GM21447 (cell line): ENCODE results near the gene CPOX.

Source experiments
- ATAC-seq: cut with Tn5 transposase; IDR thresholded peaks from one replicate; pipeline ENCODE4 v1.9.1; 2021; ENCODE audit not compliant: unreplicated experiment

The CPOX gene

DNA sequence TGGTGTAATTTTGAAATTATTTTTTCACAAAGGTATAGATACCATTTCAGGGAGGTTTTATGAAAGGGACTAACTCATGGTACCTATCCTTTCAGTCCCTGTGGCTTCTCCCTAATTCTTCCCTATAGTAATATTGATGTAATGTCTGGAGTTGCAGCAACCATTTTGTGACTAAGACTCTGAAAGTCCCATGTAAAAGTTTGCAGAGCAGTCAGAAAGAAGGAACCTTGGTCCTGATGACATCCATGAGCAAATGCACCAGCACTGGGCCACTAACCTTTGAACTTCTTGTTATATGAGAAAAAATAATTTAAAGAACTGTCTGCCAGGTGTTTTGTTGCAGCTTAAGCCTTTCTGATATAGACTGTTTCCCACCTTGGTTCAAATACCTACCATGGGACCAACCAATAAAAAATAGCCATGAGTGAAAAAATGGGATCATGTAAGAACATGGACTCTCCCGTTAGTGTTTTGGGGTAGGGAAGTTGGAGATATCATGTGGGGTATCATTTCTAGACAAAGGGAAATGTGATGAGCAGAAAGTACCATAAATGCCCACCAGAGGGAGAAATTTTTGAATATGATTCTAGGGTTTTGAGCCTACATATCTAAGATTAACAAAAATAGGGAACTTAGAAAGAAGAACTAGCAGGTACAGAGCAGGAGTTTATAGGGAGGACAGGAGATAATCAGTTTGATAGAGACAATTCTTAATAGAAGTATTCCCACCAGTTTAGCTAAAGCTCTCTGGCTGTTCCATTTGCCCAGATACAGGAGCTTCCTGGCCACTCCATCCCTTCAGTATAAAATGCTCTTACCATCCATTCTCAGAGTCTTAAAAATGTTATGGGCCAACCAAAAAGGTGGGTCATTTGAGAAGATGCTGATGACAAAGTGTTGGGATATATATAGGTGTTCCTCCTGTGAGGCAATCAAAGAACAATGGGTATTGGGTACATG is 3.4 kb upstream of the CPOX start:
- no peak for ATAC-seq

DNA sequence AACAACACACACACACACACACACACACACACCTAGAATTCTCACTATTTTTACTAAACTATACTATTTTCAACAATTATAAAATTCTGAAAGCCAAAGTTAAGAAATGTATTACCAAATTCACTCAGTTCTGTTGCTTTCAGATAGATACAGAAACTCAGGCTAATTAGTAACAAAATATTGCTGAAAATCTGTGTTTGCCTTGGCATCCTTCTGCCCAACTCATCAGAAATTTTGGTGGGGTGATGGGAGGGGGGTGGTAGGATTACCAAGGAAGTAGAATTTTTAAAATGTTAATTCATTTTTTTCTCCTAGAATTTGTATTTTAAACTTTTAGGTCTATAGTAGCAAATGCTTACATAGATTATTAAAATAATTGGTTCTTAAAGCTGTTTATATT is 2.7 kb upstream of the CPOX start:
- no peak for ATAC-seq

DNA sequence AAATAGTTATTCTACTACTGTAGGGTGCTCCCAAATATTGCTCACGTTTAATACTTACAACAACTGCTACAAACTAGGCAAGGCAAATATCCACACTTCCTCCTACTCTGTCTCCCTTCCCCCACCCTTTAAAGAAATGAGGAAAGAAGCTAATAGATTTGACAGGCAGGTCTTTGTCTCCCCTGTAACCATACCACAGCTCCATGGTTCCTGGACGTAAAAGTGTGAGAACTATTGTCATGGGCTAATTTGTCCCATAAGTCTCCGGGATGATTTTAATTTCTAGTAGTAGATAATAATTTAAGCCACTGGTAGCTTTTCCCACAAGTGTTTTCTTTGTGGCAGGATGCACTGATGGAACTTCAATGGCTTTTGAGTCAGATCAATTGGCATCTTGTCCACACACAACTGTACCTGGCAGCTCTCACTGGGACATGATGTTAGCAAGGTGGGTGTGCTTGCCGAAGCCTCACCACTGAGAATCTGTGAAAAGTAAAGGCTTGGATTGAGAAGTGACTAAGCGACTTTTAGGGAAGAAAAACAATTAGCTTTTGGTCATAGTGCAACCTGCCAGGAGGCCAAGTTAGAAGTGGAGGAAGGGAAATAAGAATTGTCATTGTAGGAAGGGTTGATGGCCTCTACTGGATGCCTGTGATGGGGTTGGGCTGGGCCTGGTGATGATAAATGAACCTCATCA is 1.4 kb upstream of the CPOX start:
- no peak for ATAC-seq

DNA sequence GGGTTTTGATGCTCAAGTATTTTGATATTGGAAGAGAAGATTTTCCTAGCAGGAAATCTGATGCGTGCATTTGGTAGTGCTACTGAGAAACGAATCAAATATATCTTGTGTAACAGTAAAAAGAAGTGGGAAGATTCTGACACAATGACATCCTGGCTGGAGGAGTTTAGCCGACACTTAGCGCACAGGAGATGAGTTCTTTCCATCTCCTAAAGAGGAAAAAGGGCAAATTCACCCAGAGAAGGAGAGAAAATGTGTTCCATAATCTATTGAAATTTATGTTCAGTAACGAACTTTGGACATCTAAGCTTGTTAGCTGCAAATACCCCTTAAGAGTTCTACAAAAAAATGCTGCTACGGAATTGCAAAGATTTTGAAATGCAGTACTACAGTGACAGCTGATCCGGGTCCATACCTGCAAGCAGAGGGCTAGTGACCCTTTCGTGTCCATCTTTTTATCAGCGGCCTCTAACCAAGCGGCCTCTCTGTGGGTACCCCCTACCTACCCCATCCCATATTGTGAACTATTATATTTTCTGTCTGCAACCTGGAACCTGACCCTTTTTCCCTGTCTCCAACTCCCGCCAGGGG is 971 bp downstream of the CPOX start:
- ATAC-seq: no peak

DNA sequence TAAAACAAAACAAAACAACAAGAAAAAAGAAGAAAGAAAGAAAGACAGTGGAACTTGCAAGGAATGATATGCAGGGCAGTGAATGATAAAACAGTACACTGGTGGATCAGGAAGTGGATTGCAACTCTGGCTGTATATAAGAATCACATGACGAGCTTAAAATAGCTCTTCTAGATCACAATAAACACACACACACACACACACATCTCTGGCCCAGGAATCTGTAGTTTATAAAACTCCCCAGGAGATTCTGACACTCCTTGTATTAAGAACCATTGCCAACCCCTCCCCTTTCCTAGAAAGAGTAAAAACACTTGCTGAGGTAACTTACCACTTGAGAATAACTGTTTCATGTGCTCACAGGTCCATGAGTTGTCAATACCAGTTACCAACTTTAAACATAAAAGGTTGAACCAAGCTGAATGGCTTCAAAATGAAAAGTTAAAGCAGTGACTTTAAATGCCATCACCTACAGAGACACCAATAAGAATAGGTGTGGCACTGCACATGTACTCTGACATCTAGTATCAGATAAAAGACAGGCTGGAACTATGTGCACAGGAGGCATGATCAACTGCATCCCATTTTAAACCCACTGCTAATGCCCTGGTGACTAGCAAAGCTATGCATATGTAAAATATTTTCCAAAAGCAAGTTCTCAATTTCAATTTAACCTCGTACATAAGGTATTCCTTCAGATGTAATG is 3.9 kb downstream of the CPOX start:
- no peak for ATAC-seq

DNA sequence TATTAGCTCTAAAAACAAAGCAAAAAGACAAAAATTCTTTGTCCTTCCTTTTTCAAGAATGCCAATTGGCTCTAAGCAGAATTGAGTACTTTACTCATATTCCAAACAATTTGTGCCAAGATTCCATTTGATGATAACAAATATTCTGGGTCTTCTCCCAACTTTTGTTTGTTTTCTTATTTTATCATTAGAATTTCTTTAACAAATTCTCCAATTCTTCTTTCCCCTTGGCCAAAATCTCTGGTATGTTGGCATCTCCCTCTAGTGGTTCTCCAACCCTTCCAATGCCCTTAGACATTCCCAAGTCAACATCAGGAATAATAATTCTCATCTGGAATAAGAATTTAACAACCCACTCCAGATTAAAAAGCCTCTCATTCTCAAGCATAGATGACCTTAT is 5.3 kb downstream of the CPOX start:
- no peak for ATAC-seq

DNA sequence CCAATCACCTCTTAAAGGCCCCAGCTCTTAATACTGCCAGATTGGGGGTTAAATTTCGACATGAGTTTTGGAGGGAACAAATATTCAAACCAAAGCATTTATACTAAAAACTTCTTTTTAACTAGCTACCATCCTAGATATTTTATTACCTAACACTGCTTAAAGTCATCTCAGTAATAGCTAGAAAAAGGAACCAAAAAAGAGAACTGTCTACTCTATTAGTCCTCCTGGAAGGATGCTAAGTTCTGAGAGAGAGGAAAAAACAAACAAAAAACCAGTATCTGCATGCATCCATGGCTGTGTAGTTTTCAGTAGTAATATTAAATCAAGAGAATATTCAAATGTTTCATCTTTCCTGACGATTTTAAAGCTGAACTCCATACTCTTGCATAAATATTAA is 5.8 kb downstream of the CPOX start:
- no peak for ATAC-seq

DNA sequence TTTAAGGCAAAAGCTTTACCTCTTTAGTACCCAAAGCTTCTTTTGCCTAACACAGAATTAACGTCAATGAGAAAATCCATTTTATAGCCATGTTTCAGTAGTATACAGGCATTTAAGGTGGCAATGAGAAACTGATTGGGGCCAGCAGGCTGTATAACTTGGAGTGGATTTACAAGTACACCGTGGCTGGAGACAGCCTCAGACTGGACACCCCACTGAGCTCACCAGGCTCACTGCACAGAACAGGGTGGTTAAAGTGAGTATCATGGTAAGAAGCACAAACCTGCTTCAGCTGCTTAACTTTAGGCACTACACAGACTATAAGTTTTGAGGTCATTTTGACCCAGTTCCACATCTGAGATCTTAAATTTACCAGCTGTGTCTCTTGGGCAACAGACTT is 8.9 kb downstream of the CPOX start:
- no peak for ATAC-seq

DNA sequence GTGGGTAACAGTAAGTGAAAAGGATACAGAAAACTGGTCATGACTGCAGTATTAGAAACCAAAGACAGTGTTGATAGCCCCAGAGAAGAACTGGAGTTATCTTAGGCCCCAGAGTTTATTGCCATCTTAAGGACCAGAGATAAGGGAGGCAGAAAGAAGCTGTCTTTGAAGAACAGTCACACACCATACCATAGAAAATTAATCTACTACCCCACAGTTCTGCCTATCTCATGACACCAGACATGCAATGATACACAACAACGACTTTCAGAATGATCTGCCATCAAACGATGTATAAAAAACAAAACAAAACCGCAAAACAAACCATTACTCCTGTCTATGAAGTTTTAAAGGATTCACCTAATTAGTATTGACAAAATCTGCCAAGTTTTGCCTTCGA is 9.6 kb downstream of the CPOX start:
- no peak for ATAC-seq

DNA sequence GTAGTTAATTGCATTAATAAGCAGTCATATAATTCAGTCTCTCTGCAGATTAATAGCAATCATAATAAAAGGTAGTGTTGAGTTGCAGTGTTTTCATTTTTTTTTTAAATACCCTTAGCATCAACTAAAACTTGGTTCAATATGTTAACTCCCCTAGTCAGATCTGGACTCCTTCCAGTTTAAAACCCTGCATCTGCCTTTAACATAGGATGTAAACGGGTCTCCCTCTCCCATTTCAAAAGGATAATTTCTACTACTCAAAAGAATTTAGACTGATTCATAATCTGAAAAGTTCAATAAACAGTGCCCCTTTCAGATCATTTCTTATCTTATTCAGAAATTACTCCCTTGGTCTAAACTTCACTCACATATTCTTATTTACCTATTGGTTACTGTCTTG is 11.4 kb downstream of the CPOX start:
- ATAC-seq: no peak

DNA sequence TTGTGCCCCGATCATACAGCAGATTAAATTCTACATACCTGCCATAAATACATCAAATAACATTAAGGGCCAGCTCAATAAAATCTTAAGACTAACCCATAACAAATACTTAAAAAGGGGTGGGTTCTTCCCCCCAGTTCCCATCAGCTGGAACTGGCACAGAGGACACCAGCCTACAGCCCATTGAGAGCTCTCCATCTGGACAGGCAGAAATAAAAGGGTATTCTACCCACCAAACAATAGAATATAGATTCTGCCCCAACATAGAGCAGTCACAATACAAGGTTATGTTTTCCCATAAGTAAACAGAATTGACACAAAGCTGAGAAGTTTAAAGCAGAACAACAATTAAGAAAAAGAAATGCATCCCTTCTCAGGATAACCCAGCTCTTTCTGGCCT is 11.9 kb downstream of the CPOX start:
- no peak for ATAC-seq

DNA sequence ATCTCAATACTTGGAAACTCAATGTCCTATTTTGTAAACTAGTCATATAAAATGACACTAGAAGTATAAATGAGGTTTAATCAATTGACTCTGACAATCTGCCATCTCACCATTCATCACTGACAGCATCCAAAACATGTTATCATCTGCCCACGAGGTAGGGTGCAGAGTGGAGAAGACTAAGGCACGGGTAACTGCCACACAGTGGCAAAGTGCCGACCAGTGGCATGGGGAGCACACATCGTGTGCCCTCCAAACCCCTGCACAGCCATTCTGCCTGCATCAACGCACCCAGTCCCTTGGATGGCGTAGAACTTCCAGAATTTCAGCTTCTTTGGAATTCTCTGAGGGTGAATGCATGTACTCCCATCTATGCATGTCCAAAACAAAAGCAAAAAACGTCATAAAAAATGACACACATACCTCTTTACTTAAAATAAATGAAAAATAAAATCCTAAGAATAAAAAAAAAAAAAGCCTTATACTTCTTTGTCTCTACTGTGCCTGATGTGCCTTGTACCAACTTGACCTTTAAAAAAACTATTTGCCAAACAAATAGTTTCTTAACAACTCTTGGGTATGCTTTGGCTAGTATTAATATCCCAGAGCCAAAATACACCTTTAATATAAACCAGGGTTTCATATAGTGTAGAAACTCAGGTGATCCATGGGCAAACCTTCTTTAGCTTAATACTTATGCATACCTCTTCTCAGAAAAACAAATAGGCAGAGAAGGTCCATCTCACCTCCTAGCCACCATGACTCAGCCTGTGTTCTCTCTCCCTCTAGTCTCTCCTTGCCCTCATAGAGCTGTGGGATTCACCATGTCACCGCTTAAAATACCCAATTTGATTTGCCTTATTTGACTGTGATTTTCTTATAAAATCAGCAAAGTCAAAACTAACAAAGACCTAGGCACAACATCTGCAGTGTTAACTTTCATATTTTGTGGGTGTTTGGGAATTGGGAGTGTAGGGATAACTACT is 12.7 kb downstream of the CPOX start:
- ATAC-seq: no peak

DNA sequence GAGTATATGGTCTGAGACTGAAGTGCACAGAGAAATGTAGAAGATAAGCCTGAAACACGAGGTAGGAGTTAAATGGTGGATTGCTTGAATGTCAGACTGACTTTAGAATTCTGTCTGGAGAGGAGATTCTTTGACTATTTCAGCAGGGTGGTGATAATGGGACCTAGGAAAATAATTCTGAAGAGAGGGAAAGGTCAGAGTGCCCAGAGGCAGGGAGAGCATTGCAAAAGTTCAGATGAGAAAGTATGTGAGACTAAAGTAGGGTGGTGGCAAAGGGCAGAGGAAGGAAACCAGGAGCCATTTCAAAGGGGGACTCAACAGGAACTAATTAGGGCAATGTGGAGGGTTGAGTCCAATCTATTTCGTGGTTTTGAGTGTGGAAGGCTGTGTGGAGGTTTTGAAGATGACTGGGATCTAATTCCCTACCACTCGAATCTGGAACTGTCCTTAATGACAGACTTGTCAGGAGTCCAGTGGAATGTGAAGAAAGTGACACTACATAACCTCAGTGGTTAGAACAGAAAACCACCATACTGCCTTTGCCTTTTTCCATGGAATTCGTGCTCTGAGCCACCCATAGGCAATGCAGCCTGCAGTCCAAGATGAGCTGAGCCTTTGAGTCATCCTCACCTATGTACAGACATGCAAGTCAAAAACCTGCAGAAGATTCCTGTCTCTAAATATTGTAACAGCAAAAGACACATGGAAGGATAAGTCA is 16.1 kb downstream of the CPOX start:
- ATAC-seq: no peak

DNA sequence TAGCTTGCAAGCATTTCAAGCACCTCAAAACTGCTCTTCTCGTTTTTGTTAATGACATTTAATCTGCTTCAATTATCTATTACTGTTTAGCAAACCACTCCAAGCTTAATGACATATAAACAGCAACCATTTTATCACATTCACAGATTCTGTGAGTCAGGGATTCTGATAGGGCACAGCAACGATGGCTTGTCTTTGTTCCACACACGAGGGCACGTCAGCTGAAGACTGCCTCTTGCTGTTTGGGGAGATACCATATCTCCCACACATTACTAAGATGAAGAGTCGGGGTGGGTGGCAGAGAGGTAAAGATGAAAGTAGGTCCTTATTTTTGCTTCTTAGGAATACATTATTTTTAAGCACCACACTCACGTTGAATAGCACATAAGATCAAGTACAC is 19.3 kb downstream of the CPOX start:
- no peak for ATAC-seq

DNA sequence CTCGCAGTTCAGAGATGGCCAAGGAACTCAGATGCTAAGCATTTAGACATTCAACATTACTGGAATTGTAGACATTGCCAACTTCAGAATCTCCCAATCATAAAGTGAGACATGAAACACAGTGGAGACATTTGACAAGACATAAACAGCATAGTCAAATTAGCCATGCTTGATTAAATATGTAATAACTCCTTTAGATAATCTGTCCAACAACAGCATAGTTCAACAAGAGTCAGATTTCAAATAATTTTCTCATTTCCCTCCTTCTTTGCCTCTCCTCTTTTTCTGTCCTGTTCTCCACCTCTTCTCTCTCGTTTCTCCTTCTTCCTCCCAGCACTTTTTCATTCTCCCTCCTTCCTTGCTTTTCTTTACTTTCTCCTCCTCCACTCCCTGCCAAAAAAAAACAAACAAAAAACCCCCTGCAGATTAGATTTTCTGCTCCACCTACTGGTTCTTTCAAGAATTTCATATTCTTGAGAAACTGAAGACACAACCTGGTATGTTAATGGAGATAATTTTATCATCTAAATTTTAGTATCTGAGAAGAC is 20.2 kb downstream of the CPOX start:
- peak; percentile 79 for ATAC-seq

DNA sequence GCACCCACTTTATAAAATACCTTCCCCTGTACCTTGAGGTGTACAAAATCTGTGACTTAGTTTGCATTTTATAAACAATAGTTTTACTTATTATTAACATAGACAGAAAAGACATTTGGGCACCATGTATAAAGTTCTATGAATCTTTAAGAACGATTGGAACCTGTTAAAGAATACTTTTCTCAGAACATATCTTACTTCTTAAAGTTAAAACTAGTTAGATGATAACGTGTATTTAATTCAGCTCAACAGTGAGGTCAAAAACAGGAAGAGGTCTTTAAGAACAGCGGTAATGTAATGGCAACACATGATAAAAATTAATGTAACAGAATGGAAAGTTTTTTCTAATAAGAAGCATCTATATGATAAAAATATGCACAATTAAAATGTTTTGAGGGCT is 25.0 kb downstream of the CPOX start:
- ATAC-seq: no peak

DNA sequence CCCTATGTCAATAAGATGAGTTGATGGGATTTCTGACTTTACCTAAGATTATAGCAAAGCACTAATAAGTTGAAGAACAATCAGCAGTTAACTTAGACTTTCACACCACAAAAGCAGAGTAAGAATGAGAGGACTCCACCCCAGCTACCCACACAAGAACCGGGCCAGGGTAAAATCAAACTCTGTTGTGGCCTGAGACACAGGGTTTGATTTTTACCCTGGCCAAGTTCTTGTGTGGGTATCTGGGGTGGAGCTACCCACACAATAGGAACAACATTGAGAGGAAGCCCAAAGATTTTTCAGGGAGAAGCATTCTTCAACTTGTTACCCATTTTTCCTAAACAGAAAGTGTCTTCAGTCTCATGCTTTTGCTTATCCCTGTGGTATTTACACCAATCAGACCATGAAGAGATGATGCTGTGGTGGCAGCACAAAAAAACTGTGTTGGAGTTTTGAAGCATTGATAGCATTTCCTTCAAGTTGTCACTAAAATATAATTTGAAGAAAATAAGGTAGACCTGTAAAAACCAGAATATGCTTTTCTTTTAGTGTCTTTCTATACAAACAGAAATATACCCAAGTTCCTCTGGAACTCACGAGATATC is 25.6 kb downstream of the CPOX start:
- ATAC-seq: no peak

DNA sequence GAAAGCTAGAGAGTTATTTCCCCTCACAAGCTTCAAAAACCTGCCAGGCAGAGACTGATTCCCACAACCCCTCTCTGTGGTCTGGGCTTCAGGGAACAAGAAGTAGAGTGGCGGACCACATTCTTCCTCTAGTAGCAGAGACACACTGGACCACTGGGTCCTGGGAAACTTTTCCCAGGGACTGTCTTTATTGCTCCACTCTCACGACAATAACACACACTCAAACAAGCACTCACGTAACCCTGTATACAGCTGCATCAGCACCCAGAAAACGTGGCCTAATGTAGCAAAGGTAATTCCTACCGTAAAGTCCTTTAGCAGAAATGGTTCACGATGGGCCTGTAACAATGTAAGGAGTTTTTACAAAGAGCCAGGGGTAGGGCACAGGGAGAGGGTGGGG is 27.6 kb downstream of the CPOX start:
- no peak for ATAC-seq

DNA sequence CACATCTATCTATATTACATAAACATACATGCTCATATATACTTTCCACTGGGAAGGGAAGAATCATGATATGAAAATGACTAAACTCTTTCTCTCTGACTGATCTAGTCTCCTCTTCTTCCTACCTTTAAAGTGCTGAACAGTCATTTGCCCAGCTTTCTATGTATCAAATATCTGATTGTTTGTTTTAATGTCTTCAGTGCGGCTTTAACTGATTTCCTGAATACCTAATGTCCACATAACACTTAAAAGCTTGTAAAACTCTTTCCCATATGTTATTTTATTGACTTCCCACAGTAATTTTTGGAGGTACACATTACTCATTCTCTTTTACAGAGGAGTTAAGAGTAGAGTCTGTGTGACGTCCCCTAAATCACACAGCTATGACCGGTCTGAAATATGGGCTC is 28.2 kb downstream of the CPOX start:
- no peak for ATAC-seq
